ENCODE measurements around the gene CTSE. TPM values are rescaled to one million over a fixed set of nuclear protein-coding genes. Genes with fewer than 3 reads are reported as not detected.

The CTSE gene
- total RNA-seq, 1 experiment from 2014 or later: not detected

DNA sequence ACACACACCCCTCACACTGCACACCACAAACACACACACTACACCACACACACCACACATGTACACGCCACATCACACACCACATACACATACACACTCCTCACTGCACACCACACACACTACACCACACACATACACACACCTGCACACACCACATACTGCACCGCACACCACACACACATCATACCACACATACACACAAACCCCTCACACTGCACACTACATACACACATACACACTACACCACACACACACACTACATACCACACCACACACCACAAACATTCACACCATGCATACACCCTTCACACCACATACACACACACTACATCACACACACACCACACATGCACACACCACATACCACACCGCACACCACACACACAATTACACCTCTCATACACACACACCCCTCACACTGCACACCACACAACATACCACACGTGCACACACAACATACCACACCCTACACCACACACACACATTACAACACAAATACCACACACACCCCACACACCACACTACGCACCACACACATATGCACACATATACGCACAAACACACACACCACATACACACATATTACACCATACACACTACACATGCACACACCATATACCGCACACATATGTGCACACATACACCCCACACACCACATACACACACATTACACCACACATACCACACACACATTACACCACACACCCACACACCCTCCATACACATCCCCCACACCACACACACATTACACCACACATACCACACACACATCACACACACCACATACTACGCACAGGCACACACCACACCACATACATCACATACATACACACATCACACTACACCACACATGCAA lies 50.1 kb downstream of the CTSE start:
- DNase-seq (ENCODE audit: low read depth, low spot score) (no peak), ATAC-seq (no peak)
- ChIA-PET POLR2A (no interaction called here), CTCF (no interaction called here)
- BruUV-seq (replicated peaks): no TSS peak
- no peak for TF ChIP-seq TCF7L2 (IDR thresholded peaks at IDR 0.05; ENCODE audit: low read depth, low read length)
- TF ChIP-seq, protein P1, sequence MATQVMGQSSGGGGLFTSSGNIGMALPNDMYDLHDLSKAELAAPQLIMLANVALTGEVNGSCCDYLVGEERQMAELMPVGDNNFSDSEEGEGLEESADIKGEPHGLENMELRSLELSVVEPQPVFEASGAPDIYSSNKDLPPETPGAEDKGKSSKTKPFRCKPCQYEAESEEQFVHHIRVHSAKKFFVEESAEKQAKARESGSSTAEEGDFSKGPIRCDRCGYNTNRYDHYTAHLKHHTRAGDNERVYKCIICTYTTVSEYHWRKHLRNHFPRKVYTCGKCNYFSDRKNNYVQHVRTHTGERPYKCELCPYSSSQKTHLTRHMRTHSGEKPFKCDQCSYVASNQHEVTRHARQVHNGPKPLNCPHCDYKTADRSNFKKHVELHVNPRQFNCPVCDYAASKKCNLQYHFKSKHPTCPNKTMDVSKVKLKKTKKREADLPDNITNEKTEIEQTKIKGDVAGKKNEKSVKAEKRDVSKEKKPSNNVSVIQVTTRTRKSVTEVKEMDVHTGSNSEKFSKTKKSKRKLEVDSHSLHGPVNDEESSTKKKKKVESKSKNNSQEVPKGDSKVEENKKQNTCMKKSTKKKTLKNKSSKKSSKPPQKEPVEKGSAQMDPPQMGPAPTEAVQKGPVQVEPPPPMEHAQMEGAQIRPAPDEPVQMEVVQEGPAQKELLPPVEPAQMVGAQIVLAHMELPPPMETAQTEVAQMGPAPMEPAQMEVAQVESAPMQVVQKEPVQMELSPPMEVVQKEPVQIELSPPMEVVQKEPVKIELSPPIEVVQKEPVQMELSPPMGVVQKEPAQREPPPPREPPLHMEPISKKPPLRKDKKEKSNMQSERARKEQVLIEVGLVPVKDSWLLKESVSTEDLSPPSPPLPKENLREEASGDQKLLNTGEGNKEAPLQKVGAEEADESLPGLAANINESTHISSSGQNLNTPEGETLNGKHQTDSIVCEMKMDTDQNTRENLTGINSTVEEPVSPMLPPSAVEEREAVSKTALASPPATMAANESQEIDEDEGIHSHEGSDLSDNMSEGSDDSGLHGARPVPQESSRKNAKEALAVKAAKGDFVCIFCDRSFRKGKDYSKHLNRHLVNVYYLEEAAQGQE (IDR thresholded peaks at IDR 0.05; ENCODE audit: insufficient read depth in 1 of 2, low read depth in 2 of 2, low read length in 1 of 2): no peak
- no peak for TF ChIP-seq CTCF (IDR thresholded peaks at IDR 0.05)
- no peak for TF ChIP-seq SIN3A (IDR thresholded peaks at IDR 0.05; ENCODE audit: borderline replicate concordance, insufficient read depth, low read depth, low read length)
- TF ChIP-seq POLR2AphosphoS5 (IDR thresholded peaks at IDR 0.05; ENCODE audit: low read depth, low read length): no peak
- Histone ChIP-seq H3K4me1 (ENCODE audit: control insufficient read depth, insufficient read depth, low read length) (no peaks in the 10 kb centered on the region), H3K4me3 (ENCODE audit: low read depth in 2 of 2, low read length in 2 of 2) (no peak overlapping the region), H3K27me3 (ENCODE audit: control insufficient read depth, insufficient read depth, low read length) (no peaks in the 10 kb centered on the region; the same call in 1 of the 2 replicates), H3K9me3 (ENCODE audit: control insufficient read depth, insufficient read depth, low read depth, low read length) (no peaks in the 10 kb centered on the region), H3K27ac (ENCODE audit: low read length) (no peak overlapping the region), H3K36me3 (ENCODE audit: control insufficient read depth, insufficient read depth, low read length) (no peaks in the 10 kb centered on the region)
- intact Hi-C loops (cut with micrococcal nuclease; ENCODE audit: unreplicated experiment) (no loop called here), in situ Hi-C loops (cut with HindIII; ENCODE audit: low pct_unique_long_range_greater_than_20kb, low sequenced_read_pairs) (no loop called here)

DNA sequence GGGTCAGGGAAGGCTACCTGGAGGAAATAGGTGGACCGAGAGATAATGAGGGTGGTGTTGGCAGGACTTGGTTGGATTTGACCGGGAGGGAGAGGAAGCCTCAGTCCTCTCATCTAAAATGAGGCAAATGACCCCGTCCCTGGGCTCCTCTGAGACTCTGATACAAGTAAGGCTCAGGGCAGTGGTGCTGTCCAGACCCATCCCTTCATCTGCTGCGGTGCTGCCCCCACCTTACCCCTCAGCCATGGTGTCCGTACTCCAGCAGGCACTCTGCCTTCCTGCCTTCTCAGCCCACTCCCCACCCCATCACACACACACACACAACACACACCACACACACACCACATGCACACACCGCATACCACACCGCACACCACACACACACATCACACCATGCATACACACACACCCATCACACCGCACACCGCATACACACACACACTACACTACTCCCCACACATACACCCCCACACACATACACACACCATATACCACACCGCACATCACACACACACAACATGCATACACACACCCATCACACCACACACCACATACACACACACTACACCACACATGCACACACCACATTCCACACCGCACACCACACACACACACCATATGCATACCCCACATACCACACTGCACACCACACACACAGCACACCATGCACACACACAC lies 51.1 kb downstream of the CTSE start:
- intact Hi-C loops (cut with micrococcal nuclease; ENCODE audit: unreplicated experiment) (no loop called here), in situ Hi-C loops (cut with HindIII; ENCODE audit: low pct_unique_long_range_greater_than_20kb, low sequenced_read_pairs) (no loop called here)
- H3K4me1 ChIP-seq (ENCODE audit: control insufficient read depth, insufficient read depth, low read length): no peaks in the 10 kb centered on the region
- no peaks in the 10 kb centered on the region for H3K36me3 ChIP-seq (ENCODE audit: control insufficient read depth, insufficient read depth, low read length)
- DNase-seq (ENCODE audit: low read depth, low spot score) (no peak), ATAC-seq (0 out of 2 replicates have a peak, but pooled peaks have one; percentile 35)
- H3K27me3 ChIP-seq (ENCODE audit: control insufficient read depth, insufficient read depth, low read length): no peaks in the 10 kb centered on the region; the same call in 1 of the 2 replicates
- BruUV-seq (replicated peaks): no TSS peak
- H3K27ac ChIP-seq (ENCODE audit: low read length): no peak overlapping the region
- no peak overlapping the region for H3K4me3 ChIP-seq (ENCODE audit: low read depth in 2 of 2, low read length in 2 of 2)
- H3K9me3 ChIP-seq (ENCODE audit: control insufficient read depth, insufficient read depth, low read depth, low read length): no peaks in the 10 kb centered on the region
- ChIA-PET POLR2A (interaction anchor here (0.7 kb wide), 1 partner anchor 181 kb away, joined by 4 read pairs; no protein-coding TSS in a partner anchor), CTCF (interaction anchor here (0.7 kb wide), 1 partner anchor 181 kb away, joined by 3 read pairs; no protein-coding TSS in a partner anchor)
- TF ChIP-seq, protein P1 (IDR thresholded peaks at IDR 0.05; ENCODE audit: insufficient read depth in 1 of 2, low read depth in 2 of 2, low read length in 1 of 2): no peak
- TF ChIP-seq POLR2AphosphoS5 (IDR thresholded peaks at IDR 0.05; ENCODE audit: low read depth, low read length): no peak
- TF ChIP-seq TCF7L2 (IDR thresholded peaks at IDR 0.05; ENCODE audit: low read depth, low read length): no peak
- TF ChIP-seq SIN3A (IDR thresholded peaks at IDR 0.05; ENCODE audit: borderline replicate concordance, insufficient read depth, low read depth, low read length): no peak

Data from Panc1 (cell line).